Measurements from ENCODE around the gene SLC6A20. TPM values are rescaled to one million over a fixed set of nuclear protein-coding genes. Genes with fewer than 3 reads are reported as not detected.
"Not testable (repeated sequence)": the region's sequence is repeated elsewhere in the genome, so short reads cannot be mapped to it uniquely, and the experiment has no call there.

The SLC6A20 gene
- total RNA-seq, 2 experiments from 2014 or later, result not detected

DNA sequence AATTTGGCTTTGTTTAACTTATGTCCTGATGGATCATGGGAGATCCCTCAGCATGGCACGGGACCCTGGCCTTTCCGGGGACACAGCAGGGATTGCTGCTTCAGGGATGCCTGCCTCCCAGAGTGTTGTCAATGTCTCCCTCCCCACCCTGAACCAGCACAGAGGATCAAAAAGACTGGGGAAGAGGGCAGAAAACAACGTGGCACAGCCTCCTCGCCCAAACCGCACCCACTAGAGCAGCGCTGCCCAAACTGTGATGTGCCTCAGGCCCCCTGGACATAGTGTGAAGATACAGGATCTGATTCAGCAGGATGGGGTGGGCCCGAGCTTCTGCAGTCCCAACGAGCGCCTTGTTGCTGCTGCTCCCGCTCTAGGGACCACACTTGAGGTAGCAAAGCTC lies 34.5 kb downstream of the SLC6A20 start:
- intact Hi-C loops (cut with micrococcal nuclease), result loop anchor here (1.0 to 2.0 kb wide), 3 partner anchors 70 to 317 kb away; no protein-coding TSS in a partner anchor
- no peaks in the 10 kb centered on the region for H3K9me3 Mint-ChIP-seq
- ChIA-PET POLR2A (no interaction called here), CTCF (interaction anchor here (1.0 to 5.5 kb wide), 10 partner anchors 13 to 616 kb away, joined by 3 to 112 read pairs (median 6); no protein-coding TSS in a partner anchor)
- H3K4me1 Mint-ChIP-seq (ENCODE audit: low read depth), result no peaks in the 10 kb centered on the region
- DNase-seq, result no peak
- no peak overlapping the region for H3K27ac Mint-ChIP-seq
- no peaks in the 10 kb centered on the region for H3K36me3 Mint-ChIP-seq
- no peaks in the 10 kb centered on the region for H3K27me3 Mint-ChIP-seq
- no peak overlapping the region for H3K4me3 Mint-ChIP-seq

GRCh38 chr3:45760878-45761711 lies 35.2 kb downstream of the SLC6A20 start:
- Mint-ChIP-seq H3K4me3 (no peak overlapping the region), H3K36me3 (no peaks in the 10 kb centered on the region), H3K9me3 (no peaks in the 10 kb centered on the region), H3K4me1 (ENCODE audit: low read depth) (no peaks in the 10 kb centered on the region), H3K27me3 (no peaks in the 10 kb centered on the region), H3K27ac (no peak overlapping the region)
- peak; percentile 53 for DNase-seq
- CTCF ChIA-PET, result interaction anchor here (0.6 to 5.5 kb wide), 16 partner anchors 12 to 617 kb away, joined by 3 to 112 read pairs (median 4); partner anchors contain the start of gene CXCR6
- POLR2A ChIA-PET, result no interaction called here
- intact Hi-C loops (cut with micrococcal nuclease), result loop anchor here (1.0 to 2.0 kb wide), 2 partner anchors 168 to 318 kb away; no protein-coding TSS in a partner anchor

- Mint-ChIP-seq H3K27ac (no peak overlapping the region), H3K27me3 (no peaks in the 10 kb centered on the region), H3K4me3 (no peak overlapping the region), H3K4me1 (ENCODE audit: low read depth) (no peaks in the 10 kb centered on the region), H3K9me3 (no peaks in the 10 kb centered on the region), H3K36me3 (no peaks in the 10 kb centered on the region)
- ChIA-PET CTCF (interaction anchor here (0.6 to 5.5 kb wide), 12 partner anchors 11 to 324 kb away, joined by 3 to 112 read pairs (median 3); partner anchors contain the start of gene CXCR6), POLR2A (no interaction called here)
- no peak for DNase-seq
- intact Hi-C loops (cut with micrococcal nuclease), result loop anchor here (2.0 kb wide), 1 partner anchor 319 kb away; no protein-coding TSS in a partner anchor
These were observed 36.5 kb downstream of the SLC6A20 start for GRCh38 chr3:45759851-45760250.

DNA sequence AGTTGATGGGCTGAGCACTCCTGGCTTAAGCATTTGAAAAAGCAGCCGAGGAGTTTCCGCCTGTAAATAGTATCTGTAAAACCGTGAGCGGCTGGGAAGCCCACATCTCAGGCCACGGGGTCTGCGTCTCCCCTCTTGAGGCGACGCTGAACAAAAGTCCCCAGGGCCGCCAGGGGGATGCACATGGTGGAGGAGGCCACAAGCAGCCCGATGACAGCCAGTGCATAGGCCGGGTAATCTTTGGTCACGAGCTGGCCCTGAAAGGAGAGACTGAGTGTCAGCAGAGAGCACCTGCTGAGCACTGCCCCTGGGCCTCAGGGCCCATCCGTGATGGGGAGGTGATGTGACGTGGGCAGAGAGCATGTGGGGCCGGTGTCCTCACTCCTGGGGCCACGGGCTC lies 37.5 kb downstream of the SLC6A20 start:
- H3K27ac Mint-ChIP-seq, result no peak overlapping the region
- CTCF ChIA-PET, result interaction anchor here (0.9 to 5.5 kb wide), 6 partner anchors 10 to 320 kb away, joined by 3 to 112 read pairs (median 16); no protein-coding TSS in a partner anchor
- no peaks in the 10 kb centered on the region for H3K27me3 Mint-ChIP-seq
- no peaks in the 10 kb centered on the region for H3K36me3 Mint-ChIP-seq
- H3K4me3 Mint-ChIP-seq, result no peak overlapping the region
- H3K4me1 Mint-ChIP-seq (ENCODE audit: low read depth), result no peaks in the 10 kb centered on the region
- intact Hi-C loops (cut with micrococcal nuclease), result no loop called here
- H3K9me3 Mint-ChIP-seq, result no peaks in the 10 kb centered on the region
- DNase-seq, result no peak
- POLR2A ChIA-PET, result no interaction called here

DNA sequence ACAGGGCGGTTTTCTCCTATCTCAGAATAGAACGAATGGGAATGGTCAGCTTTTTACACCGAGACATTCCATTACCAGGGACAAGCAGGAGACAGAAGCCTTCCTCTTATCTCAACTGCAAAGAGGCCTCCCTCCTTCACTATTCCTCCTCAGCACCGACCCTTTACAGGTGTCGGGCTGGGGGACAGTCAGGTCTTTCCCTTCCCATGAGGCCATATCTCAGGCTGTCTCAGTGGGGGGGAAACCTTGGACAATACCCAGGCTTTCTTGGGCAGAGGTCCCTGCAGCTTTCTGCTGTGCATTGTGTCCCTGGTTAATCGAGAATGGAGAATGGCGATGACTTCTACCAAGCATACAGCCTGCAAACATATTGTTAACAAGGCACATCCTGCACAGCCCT lies 39.2 kb downstream of the SLC6A20 start:
- not testable (repeated sequence) for H3K27me3 Mint-ChIP-seq

GRCh38 chr3:45756055-45756454 lies 40.3 kb downstream of the SLC6A20 start:
- POLR2A ChIA-PET, result no interaction called here
- no peak overlapping the region for H3K4me3 Mint-ChIP-seq
- CTCF ChIA-PET, result no interaction called here
- no peaks in the 10 kb centered on the region for H3K27me3 Mint-ChIP-seq
- no peaks in the 10 kb centered on the region for H3K4me1 Mint-ChIP-seq (ENCODE audit: low read depth)
- H3K9me3 Mint-ChIP-seq, result no peaks in the 10 kb centered on the region
- no peak for DNase-seq
- intact Hi-C loops (cut with micrococcal nuclease), result no loop called here
- H3K36me3 Mint-ChIP-seq, result no peaks in the 10 kb centered on the region
- no peak overlapping the region for H3K27ac Mint-ChIP-seq

More for the DNA sequence above, 39.2 kb downstream of the SLC6A20 start:
- CTCF ChIA-PET; H3K27ac Mint-ChIP-seq; H3K36me3 Mint-ChIP-seq; H3K9me3 Mint-ChIP-seq; DNase-seq; H3K4me3 Mint-ChIP-seq; H3K4me1 Mint-ChIP-seq (ENCODE audit: low read depth); POLR2A ChIA-PET; intact Hi-C loops (cut with micrococcal nuclease): not testable (repeated sequence)

- H3K27ac Mint-ChIP-seq, result no peak overlapping the region
- no peak for DNase-seq
- H3K9me3 Mint-ChIP-seq, result no peaks in the 10 kb centered on the region
- no peaks in the 10 kb centered on the region for H3K36me3 Mint-ChIP-seq
- no peaks in the 10 kb centered on the region for H3K27me3 Mint-ChIP-seq
- ChIA-PET CTCF (no interaction called here), POLR2A (no interaction called here)
- intact Hi-C loops (cut with micrococcal nuclease), result no loop called here
- no peaks in the 10 kb centered on the region for H3K4me1 Mint-ChIP-seq (ENCODE audit: low read depth)
- no peak overlapping the region for H3K4me3 Mint-ChIP-seq
These were observed 41.9 kb downstream of the SLC6A20 start for GRCh38 chr3:45754461-45754860.

DNA sequence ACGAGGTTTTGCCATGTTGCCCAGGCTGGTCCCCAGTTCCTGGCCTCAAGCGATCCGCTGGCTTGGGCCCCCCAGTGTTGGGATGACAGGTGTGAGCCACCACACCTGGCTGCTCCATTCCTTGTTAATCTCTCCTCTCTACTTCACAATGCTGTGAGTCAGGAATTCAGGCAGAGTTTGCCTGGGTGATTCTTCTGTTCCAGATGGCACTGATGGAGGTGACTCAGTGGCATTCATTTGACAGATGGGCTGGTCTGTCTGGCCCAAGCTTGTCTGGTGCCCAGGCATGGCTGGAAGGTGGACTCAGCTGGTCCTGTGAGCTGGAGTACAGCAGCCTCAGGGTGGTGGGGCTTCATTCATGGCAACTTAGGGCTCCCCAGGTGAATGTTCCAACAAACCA lies 43.2 kb downstream of the SLC6A20 start:
- Mint-ChIP-seq H3K36me3 (peaks cover 1% of the 10 kb centered on the region), H3K4me3 (no peak overlapping the region), H3K9me3 (no peaks in the 10 kb centered on the region), H3K4me1 (ENCODE audit: low read depth) (peaks cover 3% of the 10 kb centered on the region), H3K27me3 (no peaks in the 10 kb centered on the region), H3K27ac (no peak overlapping the region)
- CTCF ChIA-PET, result no interaction called here
- intact Hi-C loops (cut with micrococcal nuclease), result no loop called here
- DNase-seq, result no peak
- POLR2A ChIA-PET, result no interaction called here

DNA sequence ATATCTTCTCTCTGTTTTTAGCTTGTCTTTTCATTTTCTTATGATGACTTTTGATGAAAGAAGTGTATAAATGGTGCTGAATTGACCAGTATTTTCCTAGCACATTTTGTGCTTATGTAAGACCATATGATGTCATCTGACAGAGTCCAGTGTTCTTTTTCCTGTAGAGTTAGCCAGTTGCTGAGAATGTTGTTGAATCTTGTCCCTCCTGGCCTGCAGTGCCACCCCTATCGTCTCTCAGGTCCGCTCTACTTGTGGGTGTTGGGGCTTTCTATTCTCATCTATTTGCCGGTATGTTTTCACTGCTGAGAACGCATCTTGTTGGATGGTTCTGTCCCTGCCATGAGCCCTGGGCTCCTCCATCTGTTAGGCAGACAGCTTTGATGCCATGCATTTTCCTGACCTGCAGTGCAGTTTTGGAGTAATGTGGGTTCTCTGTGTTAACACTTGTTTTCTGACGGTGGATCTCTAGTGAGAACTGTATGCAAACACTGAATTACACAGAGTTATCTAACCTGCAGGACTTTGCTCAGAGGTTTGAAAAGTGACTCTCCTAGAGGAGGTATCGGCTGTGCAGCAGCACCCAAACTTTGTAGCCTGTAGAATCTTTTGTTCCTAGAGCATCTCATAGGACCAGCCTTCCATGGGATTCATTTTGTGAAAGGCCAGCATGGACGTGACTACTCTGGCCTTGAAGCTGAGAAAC lies 44.6 kb downstream of the SLC6A20 start:
- Mint-ChIP-seq H3K9me3 (no peaks in the 10 kb centered on the region), H3K4me3 (no peak overlapping the region), H3K4me1 (ENCODE audit: low read depth) (peaks cover 3% of the 10 kb centered on the region), H3K27ac (no peak overlapping the region), H3K27me3 (no peaks in the 10 kb centered on the region), H3K36me3 (peaks cover 11% of the 10 kb centered on the region)
- ChIA-PET CTCF (interaction anchor here (4.7 kb wide), 1 partner anchor 9 kb away, joined by 28 read pairs; no protein-coding TSS in a partner anchor), POLR2A (no interaction called here)
- DNase-seq, result no peak
- intact Hi-C loops (cut with micrococcal nuclease), result no loop called here

GRCh38 chr3:45749880-45750279 lies 46.5 kb downstream of the SLC6A20 start:
- DNase-seq, result no peak
- Mint-ChIP-seq H3K27ac (no peak overlapping the region), H3K27me3 (no peaks in the 10 kb centered on the region), H3K9me3 (no peaks in the 10 kb centered on the region), H3K36me3 (peaks cover 16% of the 10 kb centered on the region), H3K4me1 (ENCODE audit: low read depth) (peaks cover 3% of the 10 kb centered on the region), H3K4me3 (no peak overlapping the region)
- ChIA-PET POLR2A (interaction anchor here (0.5 to 0.7 kb wide), 2 partner anchors 629 to 1368 kb away, joined by 4 to 6 read pairs; no protein-coding TSS in a partner anchor), CTCF (interaction anchor here (4.7 kb wide), 1 partner anchor 11 kb away, joined by 28 read pairs; no protein-coding TSS in a partner anchor)
- intact Hi-C loops (cut with micrococcal nuclease), result no loop called here

DNA sequence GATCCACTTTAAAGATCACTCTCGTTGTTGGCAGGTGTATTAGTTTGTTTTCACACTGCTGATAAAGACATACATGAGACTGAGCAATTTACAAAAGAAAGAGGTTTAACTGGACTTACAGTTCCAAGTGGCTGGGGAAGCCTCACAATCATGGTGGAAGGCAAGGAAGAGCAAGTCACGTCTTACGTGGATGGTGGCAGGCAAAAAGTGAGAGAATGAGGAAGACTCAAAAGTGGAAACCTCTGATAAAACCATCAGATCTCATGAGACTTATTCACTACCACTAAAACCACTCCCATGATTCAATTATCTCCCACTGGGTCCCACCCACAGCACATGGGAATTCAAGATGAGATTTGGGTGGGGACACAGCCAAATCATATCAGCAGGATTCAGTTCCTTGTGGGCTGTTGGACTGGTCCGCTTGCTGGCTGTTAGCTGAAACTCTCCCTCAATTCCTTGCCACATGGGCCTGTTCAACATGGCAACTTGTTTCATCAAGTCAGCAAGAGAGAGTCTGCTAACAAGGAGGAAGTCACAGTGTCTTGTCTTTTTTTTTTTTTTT lies 47.2 kb downstream of the SLC6A20 start:
- DNase-seq; H3K27me3 Mint-ChIP-seq; intact Hi-C loops (cut with micrococcal nuclease); H3K9me3 Mint-ChIP-seq; H3K4me1 Mint-ChIP-seq (ENCODE audit: low read depth); H3K4me3 Mint-ChIP-seq; H3K27ac Mint-ChIP-seq: not testable (repeated sequence)
- peaks cover 16% of the 10 kb centered on the region for H3K36me3 Mint-ChIP-seq
- ChIA-PET POLR2A (interaction anchor here (0.7 kb wide), 1 partner anchor 629 kb away, joined by 4 read pairs; no protein-coding TSS in a partner anchor), CTCF (interaction anchor here (4.7 kb wide), 1 partner anchor 12 kb away, joined by 28 read pairs; no protein-coding TSS in a partner anchor)

GRCh38 chr3:45748068-45748467 lies 48.3 kb downstream of the SLC6A20 start:
- CTCF ChIA-PET, result interaction anchor here (1.2 to 4.7 kb wide), 2 partner anchors 13 to 331 kb away, joined by 3 to 28 read pairs; no protein-coding TSS in a partner anchor
- Mint-ChIP-seq H3K4me1 (ENCODE audit: low read depth) (peaks cover 3% of the 10 kb centered on the region), H3K36me3 (peaks cover 22% of the 10 kb centered on the region), H3K27me3 (no peaks in the 10 kb centered on the region), H3K4me3 (no peak overlapping the region), H3K9me3 (no peaks in the 10 kb centered on the region), H3K27ac (no peak overlapping the region)
- intact Hi-C loops (cut with micrococcal nuclease), result no loop called here
- DNase-seq, result no peak
- POLR2A ChIA-PET, result no interaction called here
